Adrenal gland (tissue), 12 donors: Measurements from ENCODE around the gene ZBP1. TPM values are rescaled to one million over a fixed set of nuclear protein-coding genes. Genes with fewer than 3 reads are reported as not detected.

ENCODE experiments used
- DNase-seq, 7 donors: peaks; one replicate each; pipeline ENCODE4 v3.0.0-alpha.2; 2019 to 2020
- H3K27ac ChIP-seq, 5 donors: fragments of 200-600 bp; sonication (generic) in 4 of 5; 1 replicate in 3 of 5; 2 replicates in 2 of 5; pipeline versions ENCODE4 v1.5.1 to v1.8.0; 2016 to 2020; ENCODE audit warnings: mild to moderate bottlenecking in 1 of 5
- H3K27me3 ChIP-seq: fragments of 200-600 bp; 2 replicates; pipeline ENCODE4 v1.8.0; 2021
- H3K36me3 ChIP-seq, 2 donors: fragments of 200-600 bp; replicated peaks in 1 of 2; 1 replicate in 1 of 2; 2 replicates in 1 of 2; pipeline versions ENCODE4 v1.5.1 to v1.8.0; 2018 to 2022
- H3K4me1 ChIP-seq, 2 donors: fragments of 200-600 bp; replicated peaks in 1 of 2; 1 replicate in 1 of 2; 2 replicates in 1 of 2; pipeline versions ENCODE4 v1.5.1 to v1.8.0; 2018 to 2021
- H3K4me3 ChIP-seq, 4 donors: fragments of 200-600 bp; sonication (generic) in 3 of 4; one replicate each; pipeline ENCODE4 v1.5.1; 2016 to 2018
- H3K9me3 ChIP-seq, 3 donors: fragments of 200-600 bp; sonication (generic) in 1 of 3; replicated peaks in 1 of 3; 1 replicate in 2 of 3; 2 replicates in 1 of 3; pipeline versions ENCODE4 v1.5.1 to v1.8.0; 2016 to 2021
- CTCF ChIP-seq, 6 experiments: fragments of 450-650 bp in 4 of 6; fragments of 200-600 bp in 2 of 6; sonication (generic) in 1 of 6; IDR thresholded peaks; 1 replicate in 5 of 6; 2 replicates in 1 of 6; pipeline versions ENCODE4 v1.5.1 to v1.8.0; 2016 to 2021; ENCODE audit warnings: antibody characterized with exemption in 6 of 6, mild to moderate bottlenecking in 2 of 6, moderate library complexity in 1 of 6
- POLR2A ChIP-seq, 2 donors: fragments of 450-650 bp; IDR thresholded peaks; one replicate each; pipeline ENCODE4 v1.6.1; 2017; ENCODE audit warnings: antibody characterized with exemption in 2 of 2, mild to moderate bottlenecking in 2 of 2, moderate library complexity in 1 of 2
- WGBS, 4 donors: extraction: QIAGEN DNeasy Blood & Tissue Kit in 2 of 4; methylation state at CpG; one replicate each; pipeline versions ENCODE4 v1.1.5 to v1.1.7; 2013 to 2017; 5-methylcytosine and 5-hydroxymethylcytosine counted together
- intact Hi-C, 2 donors: fragments of 100-400 bp; cut with DNase I; formaldehyde crosslinking; loops; one replicate each; pipeline versions ENCODE4 v1.14.1 to v1.15.0; 2022 to 2023
- polyA plus RNA-seq, 3 donors: library from polyadenylated mRNA; stranded (reverse); fragments of 200-250 nt in 2 of 3; fragments of 350-450 nt in 1 of 3; fragmentation: Illumina TruSeq in 1 of 3; extraction: RNeasy Lipid Tissue Mini Kit (QIAGEN cat#74804) in 1 of 3; gene quantifications; one replicate each; pipeline ENCODE4 v1.2.3, GENCODE V29; 2013 to 2014
- total RNA-seq, 9 donors: library from RNA; depleted of rRNA in 4 of 9; stranded (reverse); fragments of >200 nt in 4 of 9; fragments of 120-200 nt in 1 of 9; fragmentation: NEBNext Ultra II Directional in 1 of 9; extraction: Animal tissue kit (Norgen Biotek cat#: 25700) in 1 of 9; gene quantifications; one replicate each; pipeline versions ENCODE4 v1.1.0 to v1.2.4, GENCODE V29; 2013 to 2023
- donor health status: healthy with polysubstance abuse.
- donor health status: Bipolar disorder and iron deficiency.
- donor health status: DM: yes; HTN: yes; CAD: no.
- donor health status: DM: no; HTN: no; CAD: no.
- donor health status: DM: no; HTN: no; CAD: no.
- donor health status: DM: yes; HTN: yes; CAD: no.

Gene ZBP1
- total and polyA plus RNA-seq, 12 donors, result 0.14 to 2.9 (median 0.68) TPM; not detected in 3

DNA sequence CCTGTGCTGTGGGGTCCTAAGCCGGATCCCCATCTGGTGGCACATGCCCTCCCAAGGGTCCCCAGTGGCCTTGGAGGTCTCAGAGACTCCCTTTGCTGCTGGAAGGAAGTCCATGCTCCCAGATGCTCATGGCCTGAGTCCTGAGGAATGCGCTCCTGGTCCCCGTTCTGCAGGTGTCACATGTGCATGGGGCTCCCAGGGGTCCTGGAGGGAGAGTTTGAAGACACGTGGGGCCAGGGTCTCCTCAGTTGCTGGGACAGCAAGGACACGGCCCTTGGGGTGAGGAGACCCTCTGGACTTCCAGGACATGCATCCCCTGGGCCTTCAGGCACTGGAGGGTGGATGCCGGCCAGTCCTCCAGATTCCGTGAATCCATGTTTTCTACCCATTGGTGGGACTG is 11.7 kb downstream of the ZBP1 start:
- H3K36me3 ChIP-seq, result no peaks in the 10 kb centered on the region
- no peaks in the 10 kb centered on the region for H3K9me3 ChIP-seq
- no peak for DNase-seq
- TF ChIP-seq CTCF (IDR thresholded peaks at IDR 0.05), result no peak
- no peak for TF ChIP-seq POLR2A (IDR thresholded peaks at IDR 0.05)
- intact Hi-C loops, result no loop called here
- H3K4me1 ChIP-seq, result no peaks in the 10 kb centered on the region
- H3K4me3 ChIP-seq, result no peak overlapping the region
- no peaks in the 10 kb centered on the region for H3K27me3 ChIP-seq
- no peak overlapping the region for H3K27ac ChIP-seq
- WGBS, 4 donors, result 68 to 85% (median 79%) methylated on average over 5 to 7 of the region's 7 CpGs

GRCh38 chr20:57605878-57606277 is 14.3 kb downstream of the ZBP1 start:
- Histone ChIP-seq H3K36me3 (no peaks in the 10 kb centered on the region), H3K27ac (no peak overlapping the region), H3K27me3 (no peaks in the 10 kb centered on the region), H3K4me1 (no peaks in the 10 kb centered on the region), H3K4me3 (no peak overlapping the region), H3K9me3 (no peaks in the 10 kb centered on the region)
- WGBS, 4 donors, result 64 to 73% (median 70%) methylated on average over 5 of the region's 5 CpGs
- TF ChIP-seq CTCF (IDR thresholded peaks at IDR 0.05) (no peak), POLR2A (IDR thresholded peaks at IDR 0.05) (no peak)
- no peak for DNase-seq
- intact Hi-C loops, result no loop called here

DNA sequence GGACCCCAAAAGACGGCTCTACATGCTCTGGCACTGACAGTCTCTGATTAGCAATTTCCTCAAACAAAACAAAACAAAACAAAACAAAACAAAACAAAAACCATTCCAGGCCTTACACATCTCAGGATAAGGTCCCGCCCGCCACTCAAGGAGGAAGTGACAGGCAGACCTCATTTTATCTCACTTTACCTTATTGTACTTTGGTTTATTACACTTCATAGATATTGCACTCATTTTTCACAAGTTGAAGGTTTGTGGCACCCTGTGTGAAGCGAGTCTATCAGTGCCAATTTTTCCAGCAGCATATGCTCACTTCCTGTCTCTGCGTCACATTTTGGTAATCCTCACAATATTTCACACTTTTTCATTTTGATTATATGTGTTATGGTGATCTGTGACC is 15.2 kb downstream of the ZBP1 start:
- DNase-seq, result no peak
- no peak overlapping the region for H3K4me3 ChIP-seq
- intact Hi-C loops, result no loop called here
- no peaks in the 10 kb centered on the region for H3K4me1 ChIP-seq
- no peaks in the 10 kb centered on the region for H3K36me3 ChIP-seq
- no peaks in the 10 kb centered on the region for H3K27me3 ChIP-seq
- no peak for TF ChIP-seq POLR2A (IDR thresholded peaks at IDR 0.05)
- no peak overlapping the region for H3K27ac ChIP-seq
- no peaks in the 10 kb centered on the region for H3K9me3 ChIP-seq
- WGBS, 4 donors, result 63 to 72% (median 66%) methylated on average over 5 of the region's 5 CpGs

- Histone ChIP-seq H3K36me3 (no peaks in the 10 kb centered on the region), H3K4me1 (no peaks in the 10 kb centered on the region), H3K27me3 (no peaks in the 10 kb centered on the region), H3K4me3 (no peak overlapping the region), H3K27ac (no peak overlapping the region), H3K9me3 (no peaks in the 10 kb centered on the region)
- TF ChIP-seq CTCF (IDR thresholded peaks at IDR 0.05) (no peak), POLR2A (IDR thresholded peaks at IDR 0.05) (no peak)
- no peak for DNase-seq
- intact Hi-C loops, result no loop called here
- WGBS, 4 donors, result 85 to 92% (median 89%) methylated on average over 10 of the region's 10 CpGs
Observed at GRCh38 chr20:57603120-57603519, 17.1 kb downstream of the ZBP1 start.

DNA sequence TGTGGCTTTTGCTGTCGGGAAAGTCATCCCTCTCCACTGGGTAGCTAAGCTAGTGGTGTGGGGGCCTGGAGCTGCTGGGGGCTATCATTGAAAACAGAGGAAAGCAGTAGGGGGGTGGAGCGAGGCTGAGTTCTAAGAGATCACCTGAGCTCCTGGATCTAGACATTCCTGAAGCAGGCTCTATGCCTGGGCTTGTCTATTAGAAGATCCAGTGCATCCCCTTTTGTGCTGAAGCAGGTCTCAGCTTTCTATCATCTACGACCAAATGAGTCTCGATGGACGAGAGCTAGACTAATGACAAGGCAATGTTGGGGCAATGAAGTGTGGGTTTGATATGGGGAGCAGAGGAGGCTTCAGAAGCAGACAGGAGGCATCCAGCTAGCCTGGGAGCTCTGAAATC is 18.5 kb downstream of the ZBP1 start:
- H3K27me3 ChIP-seq, result no peaks in the 10 kb centered on the region
- H3K27ac ChIP-seq, result no peak overlapping the region
- no peak for DNase-seq
- H3K4me3 ChIP-seq, result no peak overlapping the region
- no peaks in the 10 kb centered on the region for H3K36me3 ChIP-seq
- no peaks in the 10 kb centered on the region for H3K4me1 ChIP-seq
- intact Hi-C loops, result no loop called here
- TF ChIP-seq POLR2A (IDR thresholded peaks at IDR 0.05), result no peak
- no peak for TF ChIP-seq CTCF (IDR thresholded peaks at IDR 0.05)
- WGBS, 4 donors, result 68 to 82% (median 78%) methylated on average over 5 of the region's 5 CpGs
- no peaks in the 10 kb centered on the region for H3K9me3 ChIP-seq
